Activated CD4-positive, alpha-beta T cell treated with anti-CD3 and anti-CD28 coated beads, Interleukin-2, amount 50 U/mL, for 1 hour (primary cell): Measurements from ENCODE around the gene HCFC1R1.
"Not testable (repeated sequence)": the region's sequence is repeated elsewhere in the genome, so short reads cannot be mapped to it uniquely, and the experiment has no call there.

Experiments
- DNase-seq: peaks from one replicate; pipeline ENCODE4 v3.0.0-alpha.2; 2020

Gene HCFC1R1

GRCh38 chr16:3023669-3024478, at the start of gene HCFC1R1, which contains the start of gene THOC6:
TSS of gene HCFC1R1 (minus strand) at chr16:3023942. CDS start at chr16:3023941, 1 bp downstream.
TSS of gene THOC6 (plus strand) at chr16:3024035. CDS start at chr16:3024327, 292 bp downstream.
- peak; percentile 95 for DNase-seq

GRCh38 chr16:3073448-3073847, 49.7 kb upstream of the HCFC1R1 start:
- DNase-seq = no peak

GRCh38 chr16:3072576-3073263, 49.0 kb upstream of the HCFC1R1 start:
- not testable (repeated sequence) for DNase-seq

GRCh38 chr16:3072148-3072547, 48.4 kb upstream of the HCFC1R1 start:
- DNase-seq = not testable (repeated sequence)

- DNase-seq = no peak
Observed at GRCh38 chr16:3071655-3072054, 47.9 kb upstream of the HCFC1R1 start.

GRCh38 chr16:3070608-3071111, 46.9 kb upstream of the HCFC1R1 start:
- no peak for DNase-seq

- not testable (repeated sequence) for DNase-seq
Observed at GRCh38 chr16:3069146-3069545, 45.4 kb upstream of the HCFC1R1 start.

- no peak for DNase-seq
Observed at GRCh38 chr16:3068487-3068886, 44.7 kb upstream of the HCFC1R1 start.

- no peak for DNase-seq
Observed at GRCh38 chr16:3066440-3066748, 42.7 kb upstream of the HCFC1R1 start.

GRCh38 chr16:3065742-3066439, 42.1 kb upstream of the HCFC1R1 start:
- DNase-seq = peak; percentile 40

GRCh38 chr16:3065069-3065741, 41.5 kb upstream of the HCFC1R1 start, which contains the start of gene IL32:
TSS of gene IL32 (plus strand) at chr16:3065640. CDS start at chr16:3065812, 172 bp downstream.
- peak; percentile 60 for DNase-seq

GRCh38 chr16:3063625-3064386, 40.1 kb upstream of the HCFC1R1 start:
- no peak for DNase-seq

- no peak for DNase-seq
Observed at GRCh38 chr16:3062553-3062952, 38.8 kb upstream of the HCFC1R1 start.

GRCh38 chr16:3060339-3061127, 36.8 kb upstream of the HCFC1R1 start:
- DNase-seq = no peak

- no peak for DNase-seq
Observed at GRCh38 chr16:3059723-3060242, 36.0 kb upstream of the HCFC1R1 start.

- DNase-seq = peak; percentile 81
Observed at GRCh38 chr16:3059041-3059722, 35.4 kb upstream of the HCFC1R1 start.

GRCh38 chr16:3058139-3059030, 34.6 kb upstream of the HCFC1R1 start:
- peak; percentile 51 for DNase-seq

- DNase-seq = no peak
Observed at GRCh38 chr16:3057181-3058138, 33.7 kb upstream of the HCFC1R1 start.
